PC-9 (cell line): Measurements from ENCODE around the gene CHKA. TPM values are rescaled to one million over a fixed set of nuclear protein-coding genes. Genes with fewer than 3 reads are reported as not detected.

Experiments used
- BruUV-seq: library from RNA; stranded (reverse); fragments of 400-500 nt; replicated peaks from 2 replicates; lab custom pipeline; 2021; lab: Mats Ljungman, UMichigan
- CTCF ChIA-PET: fragments of 300-600 bp; sonication (Branson Sonifier 250); formaldehyde crosslinking; loops from one replicate; lab custom pipeline; 2022; ENCODE audit warnings: antibody characterized with exemption; lab: Charles Lee
- POLR2A ChIA-PET: fragments of 300-600 bp; sonication (Branson Sonifier 250); formaldehyde crosslinking; loops from one replicate; lab custom pipeline; 2022; ENCODE audit warnings: antibody characterized with exemption; ENCODE audit not compliant: unreplicated experiment; lab: Charles Lee
- DNase-seq, 2 experiments: peaks; one replicate each; pipeline versions ENCODE4 v3.0.0 to v3.0.0-alpha.2; 2015 to 2022; ENCODE audit warnings: mixed read lengths in 1 of 2
- H2AFZ ChIP-seq: fragments of 200-600 bp; sonication (generic); 2 replicates; pipeline ENCODE4 v1.8.1; 2017; ENCODE audit warnings: antibody characterized with exemption
- H3F3A ChIP-seq: fragments of 200-600 bp; sonication (generic); 2 replicates; pipeline ENCODE4 v1.8.1; 2017; ENCODE audit warnings: antibody characterized with exemption, mild to moderate bottlenecking, low read depth; ENCODE audit not compliant: insufficient read depth
- H3K27ac ChIP-seq: fragments of 200-600 bp; sonication (generic); 2 replicates; pipeline ENCODE4 v1.6.1; 2016; ENCODE audit warnings: mixed run types
- H3K27me3 ChIP-seq: fragments of 200-600 bp; sonication (generic); 2 replicates; pipeline ENCODE4 v1.6.1; 2016; ENCODE audit warnings: low read depth, mixed run types; ENCODE audit not compliant: insufficient read depth
- H3K36me3 ChIP-seq: fragments of 200-600 bp; sonication (generic); 2 replicates; pipeline ENCODE4 v1.6.1; 2016; ENCODE audit warnings: low read depth, mixed run types
- H3K4me1 ChIP-seq: fragments of 200-600 bp; sonication (generic); replicated peaks from 2 replicates; pipeline ENCODE4 v1.6.1; 2016; ENCODE audit warnings: mixed run types; ENCODE audit not compliant: insufficient read depth
- H3K4me2 ChIP-seq: fragments of 200-600 bp; sonication (generic); 2 replicates; pipeline ENCODE4 v1.6.1; 2017; ENCODE audit warnings: mixed run types
- H3K4me3 ChIP-seq: fragments of 200-600 bp; sonication (generic); 2 replicates; pipeline ENCODE4 v1.6.1; 2016; ENCODE audit warnings: mixed run types
- H3K79me2 ChIP-seq: fragments of 200-600 bp; sonication (generic); 2 replicates; pipeline ENCODE4 v1.6.1; 2017; ENCODE audit warnings: low read depth, mixed run types
- H3K9me2 ChIP-seq: fragments of 200-600 bp; sonication (generic); 2 replicates; pipeline ENCODE4 v1.8.1; 2017; ENCODE audit warnings: mild to moderate bottlenecking; ENCODE audit not compliant: insufficient read depth
- H3K9me3 ChIP-seq: fragments of 200-600 bp; sonication (generic); 2 replicates; pipeline ENCODE4 v1.8.1; 2016; ENCODE audit warnings: low read depth; ENCODE audit not compliant: insufficient read depth
- H4K20me1 ChIP-seq: fragments of 200-600 bp; sonication (generic); 2 replicates; pipeline ENCODE4 v1.8.1; 2017; ENCODE audit not compliant: insufficient read depth
- EZH2 ChIP-seq: fragments of 200-600 bp; sonication (generic); IDR thresholded peaks from 2 replicates; pipeline ENCODE4 v1.8.0; 2017; ENCODE audit warnings: antibody characterized with exemption, low read depth
- intact Hi-C: fragments of 100-400 bp; cut with micrococcal nuclease; formaldehyde crosslinking; loops from one replicate; pipeline ENCODE4 v1.10.0; 2022; ENCODE audit not compliant: unreplicated experiment
- total RNA-seq: library from RNA; stranded (reverse); gene quantifications from 2 replicates; pipeline ENCODE4 v1.2.3, GENCODE V29; 2021
- TF ChIP-seq, protein P1 (sequence below): fragments of 200-600 bp; sonication (generic); conservative IDR thresholded peaks from 2 replicates; pipeline ENCODE4 v1.6.1; 2017; ENCODE audit warnings: mixed run types, antibody characterized with exemption, mild to moderate bottlenecking, moderate library complexity

The CHKA gene
- total RNA-seq, 1 experiment from 2014 or later, result 90.5 TPM

GRCh38 chr11:68076371-68077042, 44.7 kb downstream of the CHKA start:
- no TSS peak for BruUV-seq
- no peak for TF ChIP-seq EZH2
- TF ChIP-seq, protein P1, sequence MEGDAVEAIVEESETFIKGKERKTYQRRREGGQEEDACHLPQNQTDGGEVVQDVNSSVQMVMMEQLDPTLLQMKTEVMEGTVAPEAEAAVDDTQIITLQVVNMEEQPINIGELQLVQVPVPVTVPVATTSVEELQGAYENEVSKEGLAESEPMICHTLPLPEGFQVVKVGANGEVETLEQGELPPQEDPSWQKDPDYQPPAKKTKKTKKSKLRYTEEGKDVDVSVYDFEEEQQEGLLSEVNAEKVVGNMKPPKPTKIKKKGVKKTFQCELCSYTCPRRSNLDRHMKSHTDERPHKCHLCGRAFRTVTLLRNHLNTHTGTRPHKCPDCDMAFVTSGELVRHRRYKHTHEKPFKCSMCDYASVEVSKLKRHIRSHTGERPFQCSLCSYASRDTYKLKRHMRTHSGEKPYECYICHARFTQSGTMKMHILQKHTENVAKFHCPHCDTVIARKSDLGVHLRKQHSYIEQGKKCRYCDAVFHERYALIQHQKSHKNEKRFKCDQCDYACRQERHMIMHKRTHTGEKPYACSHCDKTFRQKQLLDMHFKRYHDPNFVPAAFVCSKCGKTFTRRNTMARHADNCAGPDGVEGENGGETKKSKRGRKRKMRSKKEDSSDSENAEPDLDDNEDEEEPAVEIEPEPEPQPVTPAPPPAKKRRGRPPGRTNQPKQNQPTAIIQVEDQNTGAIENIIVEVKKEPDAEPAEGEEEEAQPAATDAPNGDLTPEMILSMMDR, result no peak
- Histone ChIP-seq H4K20me1 (peaks cover 93% of the 10 kb centered on the region), H3K9me2 (no peaks in the 10 kb centered on the region), H3K27me3 (no peaks in the 10 kb centered on the region), H3K4me2 (no peak overlapping the region), H3F3A (peaks cover 72% of the 10 kb centered on the region), H3K4me1 (peaks cover 14% of the 10 kb centered on the region), H3K27ac (no peak overlapping the region), H3K79me2 (peaks cover 80% of the 10 kb centered on the region), H3K36me3 (peaks cover 50% of the 10 kb centered on the region), H3K4me3 (no peak overlapping the region), H3K9me3 (no peaks in the 10 kb centered on the region), H2AFZ (no peak overlapping the region)
- intact Hi-C loops, result loop anchor here (5.0 kb wide), 1 partner anchor 131 kb away; no protein-coding TSS in a partner anchor
- POLR2A ChIA-PET, result interaction anchor here (0.7 kb wide), 1 partner anchor 1807 kb away, joined by 3 read pairs; no protein-coding TSS in a partner anchor
- CTCF ChIA-PET, result no interaction called here
- DNase-seq, result no peak

DNA sequence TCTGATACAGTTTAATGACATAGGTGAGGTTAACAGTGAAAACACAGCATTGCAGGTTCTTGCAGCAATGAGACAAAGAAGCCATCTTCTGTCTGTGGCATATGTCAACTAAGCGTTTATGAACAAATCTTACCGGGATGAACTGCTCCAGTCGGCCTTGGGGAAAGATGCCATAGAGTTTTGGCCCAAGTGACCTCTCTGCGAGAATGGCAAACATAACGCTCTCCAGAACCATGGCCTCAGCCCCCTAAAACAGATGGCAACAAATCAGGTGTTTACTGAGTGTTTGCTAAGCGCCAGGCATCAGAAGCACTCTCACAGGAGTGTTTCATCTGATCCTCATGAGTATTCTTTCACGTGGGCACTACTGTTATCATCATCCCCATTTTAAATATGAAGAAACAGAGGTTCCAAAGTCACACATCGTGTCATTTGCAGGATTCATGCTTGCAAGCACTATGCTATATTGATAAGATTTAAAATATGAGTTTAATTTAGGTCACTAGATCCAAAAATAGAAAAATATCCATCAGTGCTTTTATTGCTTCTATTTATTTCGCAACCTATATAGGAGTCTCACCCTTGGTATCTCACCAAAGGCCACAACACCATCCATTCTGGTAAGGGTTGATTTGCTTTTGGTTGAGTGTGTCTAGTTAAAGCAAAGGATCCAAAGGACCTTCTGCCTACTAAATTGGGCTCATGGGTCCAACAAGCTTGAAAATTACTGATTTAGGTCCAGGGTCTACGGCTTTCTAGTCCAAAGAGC, 46.4 kb downstream of the CHKA start:
- H3K79me2 ChIP-seq, result peaks cover 65% of the 10 kb centered on the region
- no peak overlapping the region for H3K27ac ChIP-seq
- no peak overlapping the region for H3K4me2 ChIP-seq
- peaks cover 52% of the 10 kb centered on the region; the same call in 1 of the 2 replicates for H3K36me3 ChIP-seq
- POLR2A ChIA-PET, result interaction anchor here (0.7 kb wide), 1 partner anchor 82 kb away, joined by 8 read pairs; no protein-coding TSS in a partner anchor
- no peak overlapping the region for H2AFZ ChIP-seq
- peaks cover 14% of the 10 kb centered on the region for H3K4me1 ChIP-seq
- intact Hi-C loops, result loop anchor here (5.0 kb wide), 1 partner anchor 133 kb away; no protein-coding TSS in a partner anchor
- BruUV-seq, result no TSS peak
- H3K27me3 ChIP-seq, result no peaks in the 10 kb centered on the region
- H3K9me2 ChIP-seq, result no peaks in the 10 kb centered on the region
- no peaks in the 10 kb centered on the region for H3K9me3 ChIP-seq
- CTCF ChIA-PET, result no interaction called here
- TF ChIP-seq, protein P1, result no peak
- no peak for TF ChIP-seq EZH2
- H3K4me3 ChIP-seq, result no peak overlapping the region
- peaks cover 63% of the 10 kb centered on the region for H3F3A ChIP-seq
- no peak for DNase-seq
- H4K20me1 ChIP-seq, result peaks cover 85% of the 10 kb centered on the region

DNA sequence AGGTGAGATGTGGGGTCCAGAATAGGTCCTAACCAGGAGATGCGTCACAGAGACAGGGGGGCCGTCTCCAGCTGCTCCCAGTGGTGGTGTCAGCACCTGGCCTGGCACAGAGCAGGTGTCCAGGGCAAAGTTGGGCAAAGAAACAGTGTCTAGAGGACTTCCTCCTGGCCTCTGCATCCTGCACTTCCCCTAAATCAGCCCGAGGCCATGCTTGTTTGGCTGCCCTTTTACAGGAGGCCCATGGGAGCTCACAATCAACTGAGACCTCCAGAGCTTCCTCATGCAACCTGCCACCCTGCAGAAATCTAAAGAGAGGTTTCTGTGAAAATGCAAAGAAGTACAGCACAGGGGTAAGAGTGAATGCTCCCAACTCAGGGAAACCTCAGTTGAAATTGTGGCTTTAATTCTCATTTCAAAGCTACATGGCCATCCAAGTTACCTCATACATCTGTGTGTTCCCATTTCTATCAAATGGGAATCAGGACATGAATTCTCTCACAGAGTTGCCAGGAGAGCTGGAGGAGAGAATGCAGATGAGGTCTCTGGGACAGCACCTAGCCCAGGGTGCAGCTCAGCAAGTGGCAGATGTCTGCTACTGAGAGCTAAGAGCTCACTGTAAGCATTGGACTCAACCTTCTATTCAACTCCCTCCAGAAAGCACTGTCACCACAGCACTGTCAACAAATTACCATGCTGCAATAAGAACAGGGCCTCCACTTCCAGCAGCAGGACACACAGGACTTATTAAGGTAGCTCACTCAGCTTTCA, 49.7 kb downstream of the CHKA start:
- ChIA-PET POLR2A (no interaction called here), CTCF (interaction anchor here (0.6 kb wide), 1 partner anchor 78 kb away, joined by 3 read pairs; no protein-coding TSS in a partner anchor)
- Histone ChIP-seq H3K27me3 (no peaks in the 10 kb centered on the region), H3K4me3 (no peak overlapping the region), H3K4me1 (no peaks in the 10 kb centered on the region), H3K79me2 (peaks cover 35% of the 10 kb centered on the region), H3K9me3 (no peaks in the 10 kb centered on the region), H3K27ac (no peak overlapping the region), H3F3A (peaks cover 49% of the 10 kb centered on the region), H3K4me2 (no peak overlapping the region), H3K36me3 (peaks cover 64% of the 10 kb centered on the region; the same call in 1 of the 2 replicates), H2AFZ (no peak overlapping the region), H3K9me2 (no peaks in the 10 kb centered on the region), H4K20me1 (peaks cover 59% of the 10 kb centered on the region)
- DNase-seq, result no peak
- TF ChIP-seq EZH2, result no peak
- TF ChIP-seq, protein P1, result no peak
- intact Hi-C loops, result no loop called here
- BruUV-seq, result no TSS peak
